Upper lobe of left lung (tissue), 4 donors: ENCODE results near the gene F5.

Experiments used
- CTCF ChIP-seq, 6 experiments: fragments of 450-650 bp in 4 of 6; fragments of 200-600 bp in 2 of 6; sonication (generic) in 2 of 6; IDR thresholded peaks; one replicate each; pipeline ENCODE4 v1.5.1; 2016 to 2019; ENCODE audit warnings: antibody characterized with exemption in 6 of 6
- POLR2A ChIP-seq, 4 donors: fragments of 450-650 bp; IDR thresholded peaks; one replicate each; pipeline ENCODE4 v1.5.1; 2016 to 2017; ENCODE audit warnings: antibody characterized with exemption in 4 of 4, mild to moderate bottlenecking in 2 of 4
- POLR2AphosphoS5 ChIP-seq, 2 donors: sonication (generic); formaldehyde crosslinking; IDR thresholded peaks; one replicate each; pipeline ENCODE4 v1.5.1; 2017; ENCODE audit warnings: antibody characterized with exemption in 2 of 2

GRCh38 chr1:169526120-169526832 lies 60.0 kb downstream of the F5 start:
- TF ChIP-seq CTCF (IDR thresholded peaks at IDR 0.05) (no peak), POLR2AphosphoS5 (IDR thresholded peaks at IDR 0.05) (no peak), POLR2A (IDR thresholded peaks at IDR 0.05) (no peak)
